Measurements from ENCODE around the gene SCT. TPM values are rescaled to one million over a fixed set of nuclear protein-coding genes. Genes with fewer than 3 reads are reported as not detected.

SCT gene
- total and polyA plus RNA-seq, 2 donors (not counting 3 experiments of a cell fraction or from before 2014, with no cell fraction given), result not detected

- no peak overlapping the region for H3K9ac ChIP-seq (replicated peaks; ENCODE audit: extremely low read depth, insufficient read depth, low read length)
- H3K4me3 ChIP-seq (replicated peaks in 1 of 3; ENCODE audit: insufficient read depth in 1 of 3, low read depth in 1 of 3, low read length in 3 of 3), result no peak overlapping the region
- H3K27me3 ChIP-seq (ENCODE audit: control insufficient read depth in 2 of 2, insufficient read depth in 2 of 2, low read length in 2 of 2), result no peaks in the 10 kb centered on the region
- BruUV-seq (replicated peaks), result no TSS peak
- H4K20me1 ChIP-seq (replicated peaks; ENCODE audit: control insufficient read depth, extremely low read depth, insufficient read depth, low read length), result no peaks in the 10 kb centered on the region
- no peak overlapping the region for H3K4me2 ChIP-seq (ENCODE audit: insufficient read depth, low read length)
- dilution Hi-C loops (cut with MboI; ENCODE audit: extremely low pct_ligation_motif_present, low sequenced_read_pairs), result no loop called here
- no peak overlapping the region for H3K27ac ChIP-seq (ENCODE audit: insufficient read depth, low read depth, low read length)
- intact Hi-C loops (cut with micrococcal nuclease), result no loop called here
- FAIRE-seq, result no peak
- POLR2A ChIA-PET, result no interaction called here
- peaks cover 7% of the 10 kb centered on the region for H3K79me2 ChIP-seq (ENCODE audit: control insufficient read depth, insufficient read depth, low read length)
- no peak overlapping the region for H2AFZ ChIP-seq (ENCODE audit: low read depth, low read length)
- H3K36me3 ChIP-seq (ENCODE audit: control insufficient read depth in 2 of 2, extremely low read depth in 1 of 2, insufficient read depth in 2 of 2, low read length in 2 of 2), result peaks cover 24 to 48% of the 10 kb centered on the region in 2 experiments
- CTCF ChIA-PET, result no interaction called here
- no peaks in the 10 kb centered on the region for H3K9me1 ChIP-seq (replicated peaks; ENCODE audit: control insufficient read depth, extremely low read depth, insufficient read depth, low read length)
- DNase-seq (ENCODE audit: low read depth, low spot score), result no peak
- H3K9me3 ChIP-seq (replicated peaks; ENCODE audit: control insufficient read depth, insufficient read depth, low read length), result no peaks in the 10 kb centered on the region
- no peaks in the 10 kb centered on the region for H3K4me1 ChIP-seq (ENCODE audit: control insufficient read depth, extremely low read depth, insufficient read depth, low read length)
- TF ChIP-seq, protein P1, sequence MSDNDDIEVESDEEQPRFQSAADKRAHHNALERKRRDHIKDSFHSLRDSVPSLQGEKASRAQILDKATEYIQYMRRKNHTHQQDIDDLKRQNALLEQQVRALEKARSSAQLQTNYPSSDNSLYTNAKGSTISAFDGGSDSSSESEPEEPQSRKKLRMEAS (IDR thresholded peaks at IDR 0.05; ENCODE audit: insufficient read depth, insufficient read length), result no peak
- TF ChIP-seq EZH2 (IDR thresholded peaks at IDR 0.05; ENCODE audit: borderline replicate concordance, low read depth, low read length, severe bottlenecking) (no peak), CTCF (IDR thresholded peaks at IDR 0.05; ENCODE audit: extremely low read depth in 1 of 2, insufficient read depth in 1 of 2, low read depth in 1 of 2, low read length in 2 of 2) (no peak), MYC (IDR thresholded peaks at IDR 0.05; ENCODE audit: low read depth, low read length) (no peak), POLR2A (IDR thresholded peaks at IDR 0.05; ENCODE audit: low read depth, low read length) (no peak), JUN (IDR thresholded peaks at IDR 0.05; ENCODE audit: borderline replicate concordance, insufficient read depth, insufficient read length, low read depth) (no peak), FOS (IDR thresholded peaks at IDR 0.05; ENCODE audit: borderline replicate concordance, insufficient read depth, low read length) (no peak)
Measured at GRCh38 chr11:593347-593746, 33.6 kb downstream of the SCT start.

Measured in endothelial cell of umbilical vein (primary cell).